Measurements from ENCODE around the gene KDM5A. TPM values are rescaled to one million over a fixed set of nuclear protein-coding genes. Genes with fewer than 3 reads are reported as not detected.

Gene KDM5A
- polyA plus RNA-seq, 3 donors: 12.2 to 31.4 (median 17.1) TPM

DNA sequence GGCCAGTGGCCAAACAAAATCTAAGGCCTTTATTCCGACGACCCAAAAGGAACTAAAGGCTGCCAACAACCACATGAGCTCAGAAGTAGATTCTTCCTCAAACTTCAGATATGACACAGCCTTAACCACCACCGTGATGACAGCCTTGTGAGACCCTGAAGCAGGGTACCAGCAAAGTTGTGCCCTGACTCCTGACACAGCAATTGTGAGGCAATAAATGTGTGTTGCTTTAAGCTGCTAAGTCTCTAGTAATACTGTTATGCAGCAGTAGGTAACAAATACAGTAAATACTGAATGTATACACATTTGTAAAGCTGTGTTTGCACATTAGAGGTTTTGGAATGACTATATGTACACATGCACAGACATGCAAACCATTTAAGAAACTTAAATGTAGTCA lies 115.7 kb downstream of the KDM5A start:
- no peaks in the 10 kb centered on the region for H3K36me3 ChIP-seq (replicated peaks in 1 of 2; ENCODE audit: control insufficient read depth in 1 of 2, insufficient read depth in 2 of 2, low read length in 2 of 2)
- Mint-ChIP-seq H3K36me3 (peaks cover 0 to 1% of the 10 kb centered on the region in 2 donors), H3K9me3 (no peaks in the 10 kb centered on the region), H3K4me1 (no peaks in the 10 kb centered on the region), H3K4me3 (no peak overlapping the region), H3K27ac (peak overlapping the region in 1 of 7 donors; percentile 50), H3K27me3 (ENCODE audit: low read depth in 3 of 3) (peaks cover 2 to 11% (median 10%) of the 10 kb centered on the region in 3 donors)
- WGBS (ENCODE audit: insufficient coverage): 6% methylated on average over 2 of the region's 3 CpGs
- no peaks in the 10 kb centered on the region for H3K79me2 ChIP-seq (ENCODE audit: insufficient read depth, low read length)
- H3K27me3 ChIP-seq (ENCODE audit: control insufficient read depth in 2 of 2, insufficient read depth in 2 of 2, low read length in 2 of 2): no peaks in the 10 kb centered on the region
- H3K9me3 ChIP-seq (replicated peaks in 1 of 2; ENCODE audit: control insufficient read depth in 1 of 2, insufficient read depth in 1 of 2, low read length in 2 of 2): no peaks in the 10 kb centered on the region
- H3K4me3 ChIP-seq (replicated peaks in 1 of 3; ENCODE audit: low read depth in 2 of 3, low read length in 3 of 3): no peak overlapping the region
- H3K4me1 ChIP-seq (ENCODE audit: control insufficient read depth in 1 of 2, insufficient read depth in 2 of 2, low read length in 2 of 2): no peaks in the 10 kb centered on the region
- H3K4me2 ChIP-seq (replicated peaks; ENCODE audit: extremely low read depth, low read length, poor library complexity, severe bottlenecking): no peak overlapping the region
- H2AFZ ChIP-seq (ENCODE audit: insufficient read depth, low read depth, low read length, poor library complexity, severe bottlenecking): no peak overlapping the region
- H3K27ac ChIP-seq (ENCODE audit: low read depth in 1 of 2, low read length in 2 of 2): no peak overlapping the region
- TF ChIP-seq, protein P1, sequence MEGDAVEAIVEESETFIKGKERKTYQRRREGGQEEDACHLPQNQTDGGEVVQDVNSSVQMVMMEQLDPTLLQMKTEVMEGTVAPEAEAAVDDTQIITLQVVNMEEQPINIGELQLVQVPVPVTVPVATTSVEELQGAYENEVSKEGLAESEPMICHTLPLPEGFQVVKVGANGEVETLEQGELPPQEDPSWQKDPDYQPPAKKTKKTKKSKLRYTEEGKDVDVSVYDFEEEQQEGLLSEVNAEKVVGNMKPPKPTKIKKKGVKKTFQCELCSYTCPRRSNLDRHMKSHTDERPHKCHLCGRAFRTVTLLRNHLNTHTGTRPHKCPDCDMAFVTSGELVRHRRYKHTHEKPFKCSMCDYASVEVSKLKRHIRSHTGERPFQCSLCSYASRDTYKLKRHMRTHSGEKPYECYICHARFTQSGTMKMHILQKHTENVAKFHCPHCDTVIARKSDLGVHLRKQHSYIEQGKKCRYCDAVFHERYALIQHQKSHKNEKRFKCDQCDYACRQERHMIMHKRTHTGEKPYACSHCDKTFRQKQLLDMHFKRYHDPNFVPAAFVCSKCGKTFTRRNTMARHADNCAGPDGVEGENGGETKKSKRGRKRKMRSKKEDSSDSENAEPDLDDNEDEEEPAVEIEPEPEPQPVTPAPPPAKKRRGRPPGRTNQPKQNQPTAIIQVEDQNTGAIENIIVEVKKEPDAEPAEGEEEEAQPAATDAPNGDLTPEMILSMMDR (IDR thresholded peaks at IDR 0.05): no peak
- H4K20me1 ChIP-seq (ENCODE audit: insufficient read depth, low read length): peaks cover 6% of the 10 kb centered on the region
- no peak overlapping the region for H3K9ac ChIP-seq (ENCODE audit: insufficient read depth, low read length, poor library complexity, severe bottlenecking)
- intact Hi-C loops (cut with micrococcal nuclease): no loop called here
- peak in 1 of 3 donors; percentile 13 for DNase-seq

DNA sequence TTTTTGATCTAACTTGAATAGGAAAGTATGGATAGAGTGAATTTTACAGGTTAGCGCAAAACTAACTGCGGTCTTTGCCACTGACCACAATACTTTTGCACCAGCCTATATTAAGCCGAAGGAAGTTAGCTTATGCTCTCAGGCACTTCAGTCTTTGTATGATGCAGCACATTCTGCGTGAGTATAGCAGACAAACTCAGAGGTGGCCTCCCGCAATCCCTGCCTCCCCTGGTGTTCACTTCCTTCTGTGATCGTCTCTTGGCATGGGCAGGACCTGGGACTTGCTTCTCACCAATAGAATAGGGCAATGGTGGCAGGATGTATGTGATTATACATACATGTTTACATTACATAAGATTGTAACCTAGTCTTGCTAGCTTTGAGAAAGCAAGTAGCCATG lies 116.2 kb downstream of the KDM5A start:
- Histone ChIP-seq H3K4me2 (replicated peaks; ENCODE audit: extremely low read depth, low read length, poor library complexity, severe bottlenecking) (no peak overlapping the region), H3K4me1 (ENCODE audit: control insufficient read depth in 1 of 2, insufficient read depth in 2 of 2, low read length in 2 of 2) (no peaks in the 10 kb centered on the region), H2AFZ (ENCODE audit: insufficient read depth, low read depth, low read length, poor library complexity, severe bottlenecking) (no peak overlapping the region), H4K20me1 (ENCODE audit: insufficient read depth, low read length) (peaks cover 6% of the 10 kb centered on the region), H3K27me3 (ENCODE audit: control insufficient read depth in 2 of 2, insufficient read depth in 2 of 2, low read length in 2 of 2) (peaks cover 0 to 3% of the 10 kb centered on the region in 2 donors), H3K4me3 (replicated peaks in 1 of 3; ENCODE audit: low read depth in 2 of 3, low read length in 3 of 3) (no peak overlapping the region), H3K9me3 (replicated peaks in 1 of 2; ENCODE audit: control insufficient read depth in 1 of 2, insufficient read depth in 1 of 2, low read length in 2 of 2) (no peaks in the 10 kb centered on the region), H3K79me2 (ENCODE audit: insufficient read depth, low read length) (no peaks in the 10 kb centered on the region), H3K36me3 (replicated peaks in 1 of 2; ENCODE audit: control insufficient read depth in 1 of 2, insufficient read depth in 2 of 2, low read length in 2 of 2) (no peaks in the 10 kb centered on the region), H3K9ac (ENCODE audit: insufficient read depth, low read length, poor library complexity, severe bottlenecking) (no peak overlapping the region), H3K27ac (ENCODE audit: low read depth in 1 of 2, low read length in 2 of 2) (no peak overlapping the region)
- 67% methylated on average over 3 of the region's 6 CpGs for WGBS (ENCODE audit: insufficient coverage)
- intact Hi-C loops (cut with micrococcal nuclease): no loop called here
- peaks cover 0 to 1% of the 10 kb centered on the region in 2 donors for H3K36me3 Mint-ChIP-seq
- no peaks in the 10 kb centered on the region for H3K4me1 Mint-ChIP-seq
- peaks cover 0 to 3% (median 0%) of the 10 kb centered on the region in 7 donors for H3K9me3 Mint-ChIP-seq
- TF ChIP-seq, protein P1 (IDR thresholded peaks at IDR 0.05): no peak
- H3K4me3 Mint-ChIP-seq: no peak overlapping the region
- peak overlapping the region in 2 of 7 donors; percentile 20 to 50 for H3K27ac Mint-ChIP-seq
- peaks cover 4 to 15% (median 13%) of the 10 kb centered on the region in 3 donors for H3K27me3 Mint-ChIP-seq (ENCODE audit: low read depth in 3 of 3)
- no peak for DNase-seq

All from CD14-positive monocyte (primary cell).